HG03095 (cell line): ENCODE data around the gene PAF1.
"Not testable (repeated sequence)": the region's sequence is repeated elsewhere in the genome, so short reads cannot be mapped to it uniquely, and the experiment has no call there.

Experiments used
- ATAC-seq: cut with Tn5 transposase; IDR thresholded peaks from one replicate; pipeline ENCODE4 v1.9.1; 2021; ENCODE audit warnings: moderate library complexity; ENCODE audit not compliant: unreplicated experiment

The PAF1 gene

DNA sequence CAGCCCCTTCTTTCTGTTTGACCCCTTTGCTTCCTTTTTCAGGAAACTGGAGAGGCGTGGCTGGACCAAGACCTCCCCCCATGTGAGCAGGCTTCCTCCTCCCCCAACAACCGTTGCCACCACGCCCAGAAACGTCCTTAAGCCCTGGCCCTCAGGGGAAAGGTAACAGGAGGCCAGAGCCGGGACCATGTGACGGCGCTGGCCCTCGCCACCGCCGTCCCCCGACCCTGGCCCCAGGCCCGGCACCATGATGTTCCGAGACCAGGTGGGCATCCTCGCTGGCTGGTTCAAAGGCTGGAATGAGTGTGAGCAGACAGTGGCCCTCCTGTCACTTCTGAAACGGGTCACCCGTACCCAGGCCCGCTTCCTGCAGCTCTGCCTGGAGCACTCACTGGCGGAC lies 34.3 kb downstream of the PAF1 start:
- no peak for ATAC-seq

DNA sequence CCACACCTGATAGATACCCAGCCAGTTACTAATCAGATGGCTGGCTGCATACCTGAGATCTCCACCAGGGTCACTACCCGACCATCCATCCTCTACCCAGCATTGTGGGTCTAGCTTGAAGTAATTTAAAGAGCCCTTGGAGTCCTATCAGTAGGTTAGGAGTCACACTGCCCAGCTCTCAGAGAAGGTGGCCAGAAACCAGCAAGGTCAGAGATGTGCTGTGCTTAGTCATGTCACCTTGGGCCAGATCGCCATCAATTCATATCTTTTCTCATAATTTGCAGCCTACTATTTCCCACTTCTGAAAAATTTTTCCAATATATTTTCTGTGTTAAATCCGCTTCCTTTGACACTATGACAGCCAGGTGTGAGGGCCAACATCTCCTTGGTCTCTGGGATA lies 34.8 kb downstream of the PAF1 start:
- ATAC-seq: no peak

DNA sequence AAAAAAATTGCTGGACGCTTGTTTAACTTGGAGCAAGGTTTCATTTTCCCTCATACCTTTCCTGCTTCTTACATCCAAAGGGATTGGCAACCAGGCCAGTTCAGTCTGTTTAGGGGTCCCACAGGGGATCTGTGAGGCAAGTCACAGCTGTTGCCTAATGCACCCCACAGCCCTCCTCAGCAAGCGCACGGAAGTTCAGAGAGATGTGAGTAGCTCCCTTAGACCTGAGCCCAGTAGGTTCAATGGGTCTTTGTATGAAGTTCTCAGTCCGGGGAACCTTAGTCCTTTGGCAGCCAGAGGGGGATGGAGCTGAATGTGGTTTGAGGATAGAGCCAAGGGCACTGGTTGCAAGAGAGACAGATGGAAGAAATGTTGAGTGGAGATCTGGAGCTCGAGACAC lies 35.7 kb downstream of the PAF1 start:
- ATAC-seq: no peak

DNA sequence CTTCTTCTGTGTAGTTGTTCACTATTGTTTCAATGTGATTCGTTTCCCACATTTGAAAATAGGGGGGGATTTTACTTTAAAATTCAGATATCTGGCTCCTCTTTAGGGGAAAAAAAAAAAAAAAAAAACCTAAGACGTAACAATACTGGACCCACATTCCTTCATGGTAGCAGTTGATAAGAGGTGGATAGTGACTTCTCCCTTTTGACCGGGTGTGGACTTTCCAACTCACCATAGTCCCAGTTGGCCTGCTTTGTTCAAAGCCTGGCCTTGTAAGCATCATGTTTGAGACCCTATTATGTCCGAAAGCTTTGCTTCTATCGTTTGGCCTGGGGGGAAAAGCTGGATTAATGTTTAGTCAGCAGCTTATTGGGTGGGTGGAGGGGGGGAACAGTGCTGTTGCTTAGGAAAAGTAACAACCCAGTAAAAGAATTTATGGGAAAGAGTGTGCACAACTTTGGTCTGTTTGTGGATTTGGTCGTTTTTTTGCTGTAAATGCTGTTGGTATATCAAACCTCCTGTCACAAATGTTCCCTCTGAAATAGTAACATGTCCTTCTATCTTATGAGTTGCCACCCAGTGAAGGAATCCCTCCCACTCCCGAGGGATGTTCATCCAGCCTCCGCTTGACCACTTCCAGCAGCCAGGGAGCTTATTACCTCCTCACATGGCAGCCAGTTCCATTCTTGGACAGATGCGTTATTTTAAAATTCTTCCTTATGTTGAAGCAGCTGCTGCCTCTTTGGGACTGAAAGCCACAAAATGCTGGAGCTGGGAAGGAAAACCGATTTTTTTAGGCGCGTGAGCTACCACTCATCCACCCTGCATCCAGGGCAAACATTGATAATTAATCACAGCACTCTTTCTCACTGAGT lies 38.3 kb downstream of the PAF1 start:
- ATAC-seq: no peak

DNA sequence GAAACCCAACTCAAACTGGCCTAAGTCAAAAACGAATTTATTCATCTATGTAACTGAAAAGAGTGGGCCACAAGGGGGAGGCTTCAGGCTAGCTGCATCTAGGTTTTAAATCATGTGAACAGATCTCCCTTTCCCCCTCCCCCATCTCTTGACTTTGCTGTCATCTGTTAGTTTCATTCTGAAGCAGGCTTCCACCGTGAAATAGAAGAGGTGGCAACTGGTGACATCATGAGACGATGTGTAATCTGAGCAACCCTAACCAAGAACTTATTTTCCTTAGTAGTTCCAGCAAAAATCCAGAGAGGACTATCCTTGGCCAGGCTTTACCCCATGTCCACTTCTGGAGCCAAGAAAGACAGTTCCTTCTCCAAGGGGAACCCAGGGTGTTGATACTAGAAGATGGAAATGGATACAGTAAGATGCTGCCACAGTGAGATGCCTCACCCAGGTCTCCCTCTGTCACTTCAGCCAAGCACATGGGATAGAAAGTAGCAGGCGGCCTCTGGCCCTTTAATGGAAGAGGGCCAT lies 39.3 kb downstream of the PAF1 start:
- ATAC-seq: no peak

DNA sequence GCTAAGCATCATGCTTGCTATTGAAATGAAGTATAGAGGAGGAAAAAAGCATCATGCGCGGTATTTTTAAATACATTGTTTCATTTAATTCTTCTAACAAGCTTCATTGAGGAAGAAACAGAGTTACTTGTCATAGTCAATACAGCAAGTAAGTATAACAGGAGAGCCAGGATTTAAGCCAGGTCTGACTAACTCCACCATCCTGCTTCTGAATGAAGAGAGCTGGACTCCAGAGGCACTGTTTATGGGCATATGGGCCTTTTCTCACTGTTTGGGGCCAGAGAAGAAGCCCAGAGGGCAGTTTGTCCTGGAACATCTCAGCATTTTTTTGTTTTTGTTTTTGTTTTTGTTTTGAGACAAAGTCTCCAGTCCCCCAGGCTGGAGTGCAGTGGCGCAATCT lies 40.8 kb downstream of the PAF1 start:
- no peak for ATAC-seq

DNA sequence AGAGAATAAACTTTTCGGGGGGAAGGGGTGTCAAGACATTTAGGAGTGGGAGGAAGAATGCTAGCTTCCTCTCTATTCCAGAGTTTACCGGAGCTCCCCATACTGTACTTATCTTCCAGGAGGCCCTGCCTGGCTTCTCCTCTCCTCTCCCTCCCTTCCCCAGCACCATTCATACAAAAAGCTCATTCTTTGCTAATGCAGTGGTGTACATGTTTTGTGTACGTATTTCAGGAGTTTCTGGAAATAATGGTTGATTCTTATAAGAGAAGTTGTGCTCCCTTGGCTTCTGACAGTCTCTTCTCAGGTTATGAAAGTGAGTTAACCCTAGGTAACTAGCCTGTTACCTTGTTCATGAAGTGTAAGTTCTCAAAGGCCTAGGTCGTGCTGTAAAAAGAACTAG lies 41.6 kb downstream of the PAF1 start:
- no peak for ATAC-seq

DNA sequence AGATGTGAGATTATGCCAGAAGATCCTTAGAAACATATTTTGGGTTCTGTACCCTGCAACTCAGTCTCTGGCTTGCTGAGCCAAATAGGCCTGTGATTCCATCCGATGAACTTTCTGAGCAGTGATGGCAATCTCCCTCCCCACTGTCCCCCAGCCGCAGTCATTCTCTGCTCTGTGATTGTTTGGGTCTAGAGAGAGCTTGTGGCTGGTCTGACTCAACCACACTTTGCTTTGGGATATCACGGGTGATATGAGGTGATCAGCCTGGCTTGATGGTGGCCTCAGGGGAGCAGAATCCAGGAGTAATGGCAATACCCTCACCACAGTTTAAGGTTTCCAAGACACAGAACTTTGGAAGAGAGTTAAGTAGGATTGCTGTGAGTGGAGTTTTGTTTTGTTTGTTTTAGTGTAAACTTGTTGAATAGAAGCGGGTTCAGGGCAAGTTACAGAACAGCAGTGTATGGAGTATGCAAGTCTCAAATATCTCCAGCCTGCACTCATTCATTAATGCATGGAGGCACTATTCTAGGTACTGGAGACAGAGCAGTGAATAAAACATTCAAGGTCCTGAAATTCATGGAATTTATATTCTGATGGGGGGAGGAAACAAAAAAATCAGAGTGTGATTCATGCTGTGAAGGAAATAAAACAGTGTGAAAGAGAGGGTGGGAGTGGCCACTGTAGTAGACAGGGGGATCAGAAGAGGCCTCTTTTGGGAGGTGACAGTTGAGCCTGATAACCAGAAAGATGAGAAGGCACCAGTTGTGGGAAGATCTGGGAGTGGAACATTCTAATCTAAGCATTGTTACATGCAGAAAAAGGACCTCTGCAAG lies 43.4 kb downstream of the PAF1 start:
- ATAC-seq: no peak

DNA sequence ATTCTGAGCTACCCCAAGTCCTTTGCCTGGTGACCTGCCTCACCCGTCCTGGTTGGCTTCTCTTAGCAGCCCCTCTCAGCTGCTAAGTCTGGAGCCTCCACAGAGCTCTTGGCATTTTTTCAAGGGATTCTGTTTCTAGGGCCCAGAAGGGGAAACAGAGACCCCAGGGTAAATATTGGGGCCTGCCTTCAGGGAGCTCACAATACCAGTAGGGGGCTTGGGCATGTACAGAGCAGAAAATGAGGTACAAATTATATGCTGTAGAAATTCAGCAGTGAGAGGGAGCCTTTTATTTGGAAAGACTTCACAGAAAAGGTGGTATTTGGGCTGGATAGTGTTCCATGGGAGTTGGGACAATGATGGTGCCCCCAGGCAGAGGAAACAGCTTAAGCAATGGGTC lies 45.0 kb downstream of the PAF1 start:
- ATAC-seq: no peak

DNA sequence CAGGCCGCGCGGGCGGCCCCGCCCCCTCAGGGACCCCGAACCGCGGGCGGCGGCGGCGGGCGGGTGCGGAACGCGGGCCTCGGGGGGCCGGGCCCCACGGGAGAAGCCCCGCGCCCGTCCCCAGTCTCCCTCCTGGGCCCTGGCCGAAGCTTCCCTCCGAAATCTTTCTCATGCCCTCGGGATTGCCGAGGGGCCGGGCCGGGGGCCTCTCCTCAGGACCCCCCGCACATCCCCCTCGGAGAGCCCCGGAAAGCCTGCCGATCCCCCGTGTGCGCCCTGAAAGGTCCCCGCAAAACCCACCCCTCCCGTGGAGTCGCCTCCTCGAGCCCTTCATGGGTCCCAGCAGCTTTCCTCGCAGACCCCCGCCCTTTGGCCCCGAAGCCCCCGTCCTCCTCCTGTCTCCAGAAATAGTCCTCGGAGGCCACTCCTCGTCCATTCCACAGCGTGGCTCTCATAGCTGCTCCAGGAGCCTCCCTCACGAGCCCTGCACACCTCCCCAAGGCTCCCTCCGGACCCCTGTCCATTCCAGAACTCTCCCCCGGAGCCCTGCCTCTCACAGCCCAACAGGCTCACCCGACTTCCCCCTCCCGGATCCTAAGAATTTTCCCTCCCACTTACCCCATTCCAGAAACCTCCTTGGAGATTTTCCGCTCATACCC lies 48.1 kb downstream of the PAF1 start:
- ATAC-seq: no peak

DNA sequence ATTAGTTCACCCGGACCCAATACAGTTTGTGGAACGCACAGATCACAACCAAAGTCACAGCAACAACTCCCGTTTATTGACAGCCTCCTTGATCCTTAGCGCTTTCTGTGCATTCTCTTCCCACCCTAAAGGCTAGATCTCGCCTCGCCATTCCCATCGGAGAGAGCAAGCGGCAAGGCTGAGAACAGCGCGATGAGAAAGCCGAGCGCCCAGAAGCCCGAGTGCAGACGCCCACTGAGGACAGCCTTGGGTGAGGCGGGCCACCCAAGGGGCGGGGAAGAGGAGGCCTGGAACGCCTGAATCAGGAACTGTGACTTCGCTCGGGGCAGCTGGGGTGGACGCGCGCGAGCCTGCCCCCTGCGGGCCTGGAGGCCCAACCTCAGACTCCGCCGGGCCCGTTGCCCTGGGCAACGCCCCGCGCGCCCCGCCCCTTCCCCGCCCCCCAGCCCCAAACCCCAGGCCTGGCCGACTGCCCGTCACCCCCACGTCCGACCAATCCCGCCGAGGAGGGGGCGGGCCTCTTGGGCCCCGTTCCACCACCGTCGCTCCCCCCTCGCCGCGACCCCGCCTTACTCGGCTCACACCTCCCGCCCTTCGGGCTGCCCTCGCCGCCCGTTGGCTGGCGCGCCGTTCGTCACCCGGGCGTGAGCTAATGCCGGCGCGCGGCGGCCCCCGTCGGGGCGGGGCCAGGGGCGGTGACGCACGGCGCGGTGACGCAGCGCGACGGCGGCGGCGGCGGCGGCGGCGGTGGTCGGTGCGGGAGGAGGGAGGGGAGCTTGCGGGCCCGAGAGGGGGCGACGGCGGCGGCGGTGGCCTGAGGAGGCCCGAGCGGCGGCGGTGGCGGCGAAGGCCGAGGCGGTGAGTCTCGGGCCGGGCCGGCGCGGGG lies 48.9 kb downstream of the PAF1 start, which contains the start of gene SAMD4B:
TSS of gene SAMD4B (plus strand) at position 703 of the 886 bp plus-strand sequence. CDS start 14,473 bp downstream, outside the sequence.
- ATAC-seq: peak; percentile 81

DNA sequence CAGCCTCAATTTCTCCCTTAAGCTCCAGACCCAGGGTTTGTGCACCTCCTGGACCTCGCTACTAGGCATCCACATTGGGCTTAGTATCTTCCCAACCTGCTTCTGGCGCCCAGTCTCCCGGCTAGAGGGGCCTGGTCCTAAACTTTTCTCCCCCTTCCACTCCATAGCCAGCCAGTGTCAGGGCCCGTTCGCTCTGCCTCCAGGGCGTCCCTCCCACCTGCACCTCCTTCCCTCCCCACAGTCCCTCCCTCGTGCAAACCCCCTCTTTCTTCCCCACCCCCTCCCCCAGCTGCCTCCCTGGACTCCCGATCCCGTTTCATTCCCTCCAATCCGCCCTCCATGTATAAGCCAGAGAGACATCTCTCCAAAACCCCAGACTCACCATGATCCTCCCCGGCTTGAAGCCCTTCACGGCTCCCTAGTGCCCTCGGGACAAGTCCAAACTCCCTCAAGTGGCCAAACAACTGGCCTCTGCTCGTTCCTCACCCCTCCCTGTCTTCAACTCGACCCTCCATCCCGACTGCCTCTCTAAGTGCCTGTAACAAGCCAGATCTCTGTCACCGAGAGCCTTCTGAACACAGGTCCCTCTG lies 49.7 kb downstream of the PAF1 start:
- no peak for ATAC-seq

DNA sequence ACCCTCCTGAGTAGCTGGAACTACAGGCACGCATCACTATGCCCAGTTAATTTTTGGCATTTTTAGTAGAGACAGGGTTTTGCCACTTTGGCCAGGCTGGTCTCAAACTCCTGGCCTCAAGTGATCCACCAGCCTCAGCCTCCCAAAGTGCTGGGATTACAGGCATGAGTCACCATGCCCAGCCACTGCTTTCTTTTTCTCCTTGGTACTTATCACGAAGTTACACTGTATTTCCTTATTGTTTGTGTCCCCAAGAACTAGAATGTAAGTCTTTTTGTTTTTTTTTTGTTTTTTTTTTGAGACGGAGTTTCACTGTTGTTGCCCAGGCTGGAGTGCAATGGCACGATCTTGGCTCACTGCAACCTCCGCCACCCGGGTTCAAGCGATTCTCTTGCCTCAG lies 50.8 kb downstream of the PAF1 start:
- ATAC-seq: not testable (repeated sequence)

DNA sequence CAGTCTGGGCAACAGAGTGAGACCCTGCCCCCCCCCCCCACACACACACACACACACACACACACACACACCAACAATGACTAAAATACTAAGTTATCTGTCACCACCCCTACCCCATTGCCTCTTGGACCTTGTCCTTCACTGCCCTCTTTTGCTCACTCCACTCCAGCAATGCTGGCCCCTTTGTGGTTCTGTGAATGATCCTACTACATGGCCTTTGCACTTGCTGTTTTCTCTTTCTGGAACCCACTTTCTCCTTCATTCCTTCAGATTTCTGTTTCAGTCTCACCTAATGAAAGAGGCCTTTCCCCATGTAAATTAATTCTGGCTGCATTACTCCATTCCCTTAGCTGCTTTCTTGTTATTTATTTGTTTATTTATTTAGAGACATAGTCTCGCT lies 51.2 kb downstream of the PAF1 start:
- no peak for ATAC-seq

DNA sequence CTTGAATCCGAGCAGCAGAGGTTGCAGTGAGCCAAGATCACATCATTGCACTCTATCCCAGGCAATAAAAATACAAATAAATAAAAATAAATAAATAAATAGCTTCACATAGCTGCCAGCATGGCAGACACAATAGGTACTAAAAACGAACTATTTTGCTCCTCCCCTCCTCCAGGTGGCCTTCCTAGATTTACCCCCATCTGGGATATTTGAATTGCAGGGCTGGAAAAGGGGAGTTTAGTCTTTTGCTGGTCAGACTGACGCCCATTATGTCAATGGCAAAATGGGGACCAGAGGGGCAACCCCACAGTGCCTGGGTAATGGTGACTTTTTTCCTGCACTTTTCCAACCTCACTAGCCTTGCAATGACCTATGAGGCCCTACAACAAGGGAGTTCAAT lies 54.4 kb downstream of the PAF1 start:
- ATAC-seq: no peak
